Memory B cell (primary cell): ENCODE results near the gene CTBP2.
"Not testable (repeated sequence)": the region's sequence is repeated elsewhere in the genome, so short reads cannot be mapped to it uniquely, and the experiment has no call there.

ENCODE experiments used
- ATAC-seq: fragments of 150-1000 bp; cut with Tn5 transposase; 2 replicates; pipeline ENCODE4 v1.10.0; 2021; ENCODE audit warnings: low read depth, mild to moderate bottlenecking, moderate library complexity
- DNase-seq, 2 donors: peaks; one replicate each; pipeline ENCODE4 v3.0.0; 2022; ENCODE audit warnings: low spot score in 2 of 2
- H3K27ac Mint-ChIP-seq: one replicate; pipeline ENCODE4 v1.8.0; 2022; ENCODE audit warnings: mild to moderate bottlenecking, moderate library complexity, mixed read lengths
- H3K27me3 Mint-ChIP-seq: one replicate; pipeline ENCODE4 v1.8.0; 2022; ENCODE audit warnings: mixed read lengths
- H3K36me3 Mint-ChIP-seq: one replicate; pipeline ENCODE4 v1.8.0; 2022; ENCODE audit warnings: mild to moderate bottlenecking, mixed read lengths
- H3K4me1 Mint-ChIP-seq: one replicate; pipeline ENCODE4 v1.8.0; 2022; ENCODE audit warnings: mixed read lengths
- H3K4me3 Mint-ChIP-seq: one replicate; pipeline ENCODE4 v1.8.0; 2022; ENCODE audit warnings: mild to moderate bottlenecking, moderate library complexity, mixed read lengths
- H3K9me3 Mint-ChIP-seq: one replicate; pipeline ENCODE4 v1.8.0; 2022; ENCODE audit warnings: mixed read lengths

Gene CTBP2

DNA sequence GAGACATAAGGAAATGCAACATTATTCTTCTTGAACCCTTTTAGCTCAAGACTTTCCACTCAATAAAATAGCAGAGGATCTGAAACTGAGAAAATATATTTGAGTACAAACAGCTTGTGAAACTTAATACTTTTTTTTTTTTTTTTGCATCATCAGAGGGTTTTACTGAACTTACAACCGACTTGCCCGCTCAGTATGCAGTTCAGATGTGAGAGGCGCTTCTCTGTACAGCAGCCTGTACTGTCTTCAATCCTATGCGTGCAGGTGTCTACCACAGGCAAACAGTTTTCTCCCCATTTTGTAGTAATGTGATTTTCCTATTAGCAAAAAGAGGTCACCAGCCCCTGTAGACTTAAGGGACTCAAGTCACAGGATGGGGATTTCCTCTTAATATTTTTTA is 171.6 kb downstream of the CTBP2 start:
- not testable (repeated sequence) for H3K4me3 Mint-ChIP-seq, H3K27me3 Mint-ChIP-seq, H3K4me1 Mint-ChIP-seq, H3K9me3 Mint-ChIP-seq, ATAC-seq, DNase-seq
- H3K36me3 Mint-ChIP-seq, result peaks cover 22% of the 10 kb centered on the region
- H3K27ac Mint-ChIP-seq, result peak overlapping the region; percentile 8

DNA sequence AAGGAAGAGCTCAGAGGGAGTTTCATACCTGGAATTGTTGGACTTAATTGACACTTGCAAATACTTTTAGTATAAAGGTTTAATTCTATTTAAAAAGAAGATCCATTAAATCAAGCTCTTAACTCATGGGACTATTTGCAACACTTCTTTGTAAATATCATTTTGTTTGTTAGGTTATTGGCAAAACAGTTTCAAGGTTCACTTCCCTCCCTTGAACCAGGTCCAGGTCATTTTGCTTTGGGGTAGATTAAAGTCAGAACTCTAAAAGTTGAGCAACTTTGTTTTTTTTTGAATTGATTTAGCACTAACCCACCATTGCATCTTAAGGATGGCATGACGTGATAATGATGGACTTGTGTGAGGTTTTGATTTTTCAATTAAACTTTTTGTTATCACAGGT is 172.6 kb downstream of the CTBP2 start:
- no peaks in the 10 kb centered on the region for H3K4me1 Mint-ChIP-seq
- ATAC-seq (no peak), DNase-seq (no peak)
- no peaks in the 10 kb centered on the region for H3K9me3 Mint-ChIP-seq
- no peaks in the 10 kb centered on the region for H3K27me3 Mint-ChIP-seq
- no peak overlapping the region for H3K4me3 Mint-ChIP-seq
- H3K36me3 Mint-ChIP-seq, result peaks cover 32% of the 10 kb centered on the region
- peak overlapping the region; percentile 15 for H3K27ac Mint-ChIP-seq

DNA sequence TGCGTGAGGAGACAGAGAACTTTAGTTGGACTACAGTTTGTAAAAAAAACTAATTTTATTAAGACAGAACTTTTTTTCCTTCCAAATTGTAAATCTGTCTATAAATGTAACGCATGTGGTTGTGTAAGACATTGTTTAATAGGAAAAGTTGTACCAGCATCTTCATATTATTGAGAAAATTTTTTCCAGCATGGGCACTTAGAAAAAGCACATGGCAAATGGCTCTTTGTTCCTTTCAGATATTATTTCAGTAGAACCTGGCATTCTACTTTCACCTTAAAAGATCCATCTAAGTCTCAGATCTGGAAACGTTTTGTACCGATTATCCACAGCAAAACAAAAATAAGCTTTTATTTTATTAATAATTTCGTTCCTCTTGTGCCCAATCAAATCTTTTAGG is 175.2 kb downstream of the CTBP2 start:
- Mint-ChIP-seq H3K36me3 (peaks cover 36% of the 10 kb centered on the region), H3K27me3 (no peaks in the 10 kb centered on the region), H3K27ac (no peak overlapping the region), H3K9me3 (no peaks in the 10 kb centered on the region), H3K4me3 (no peak overlapping the region), H3K4me1 (no peaks in the 10 kb centered on the region)
- ATAC-seq, result no peak
- no peak for DNase-seq

DNA sequence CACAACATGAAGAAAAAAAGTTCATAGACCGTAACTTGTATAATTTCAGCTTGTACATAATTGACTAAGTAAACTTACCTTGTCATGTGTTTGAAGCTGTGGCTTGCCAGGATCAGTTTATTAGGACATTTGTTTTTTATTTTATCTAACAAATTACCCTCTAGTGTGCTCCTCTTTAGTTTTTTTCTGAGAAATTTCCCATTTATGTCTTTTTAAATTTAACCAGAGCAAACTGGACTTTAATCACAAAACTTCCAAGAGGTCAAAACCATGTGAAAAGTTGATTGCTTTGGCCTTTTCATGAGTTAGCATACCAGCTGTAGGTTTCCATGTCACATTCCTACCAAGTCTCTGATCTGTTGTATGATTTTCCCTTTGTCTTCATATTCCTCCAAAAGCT is 176.0 kb downstream of the CTBP2 start:
- Mint-ChIP-seq H3K4me1 (no peaks in the 10 kb centered on the region), H3K27me3 (no peaks in the 10 kb centered on the region), H3K4me3 (no peak overlapping the region), H3K36me3 (peaks cover 39% of the 10 kb centered on the region), H3K27ac (no peak overlapping the region), H3K9me3 (no peaks in the 10 kb centered on the region)
- DNase-seq (no peak), ATAC-seq (no peak)

DNA sequence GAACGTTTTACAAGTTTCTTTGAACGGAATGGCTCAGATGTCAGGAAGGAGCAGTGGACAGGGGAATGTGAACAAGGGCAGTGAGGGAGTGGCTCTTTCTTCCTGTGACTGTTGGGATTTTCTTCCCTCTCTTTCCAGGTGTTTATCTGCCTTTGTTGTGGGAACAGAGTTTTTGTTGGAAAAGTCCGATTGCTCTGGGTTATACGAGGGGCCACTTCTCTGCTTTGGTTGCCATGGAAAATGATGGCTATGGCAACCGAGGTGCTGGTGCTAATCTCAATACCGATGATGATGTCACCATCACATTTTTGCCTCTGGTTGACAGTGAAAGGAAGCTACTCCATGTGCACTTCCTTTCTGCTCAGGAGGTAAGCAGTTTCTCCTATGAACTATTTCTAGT is 177.0 kb downstream of the CTBP2 start:
- ATAC-seq (no peak), DNase-seq (no peak)
- Mint-ChIP-seq H3K36me3 (peaks cover 41% of the 10 kb centered on the region), H3K27me3 (no peaks in the 10 kb centered on the region), H3K9me3 (no peaks in the 10 kb centered on the region), H3K4me1 (no peaks in the 10 kb centered on the region), H3K27ac (no peak overlapping the region), H3K4me3 (no peak overlapping the region)

DNA sequence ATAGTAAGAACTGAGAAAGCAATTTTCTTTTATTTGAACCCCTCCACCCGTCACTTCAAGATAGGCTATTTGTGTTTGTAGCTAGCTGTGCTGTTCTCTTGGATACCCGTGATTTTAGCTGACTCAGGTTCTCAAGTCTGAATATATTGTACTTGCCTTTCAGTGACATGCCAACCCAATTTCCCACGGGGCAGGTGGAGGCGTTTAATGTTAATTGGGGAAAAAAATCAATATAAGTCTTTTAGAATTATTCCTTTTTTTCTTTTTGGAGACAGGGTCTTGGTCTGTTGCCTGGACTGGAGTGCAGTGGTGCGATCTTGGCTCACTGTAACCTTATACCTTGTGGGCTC is 182.0 kb downstream of the CTBP2 start:
- Mint-ChIP-seq H3K27ac (no peak overlapping the region), H3K36me3 (peaks cover 32% of the 10 kb centered on the region), H3K4me3 (no peak overlapping the region), H3K4me1 (peaks cover 5% of the 10 kb centered on the region), H3K9me3 (no peaks in the 10 kb centered on the region), H3K27me3 (no peaks in the 10 kb centered on the region)
- DNase-seq, result no peak
- no peak for ATAC-seq

DNA sequence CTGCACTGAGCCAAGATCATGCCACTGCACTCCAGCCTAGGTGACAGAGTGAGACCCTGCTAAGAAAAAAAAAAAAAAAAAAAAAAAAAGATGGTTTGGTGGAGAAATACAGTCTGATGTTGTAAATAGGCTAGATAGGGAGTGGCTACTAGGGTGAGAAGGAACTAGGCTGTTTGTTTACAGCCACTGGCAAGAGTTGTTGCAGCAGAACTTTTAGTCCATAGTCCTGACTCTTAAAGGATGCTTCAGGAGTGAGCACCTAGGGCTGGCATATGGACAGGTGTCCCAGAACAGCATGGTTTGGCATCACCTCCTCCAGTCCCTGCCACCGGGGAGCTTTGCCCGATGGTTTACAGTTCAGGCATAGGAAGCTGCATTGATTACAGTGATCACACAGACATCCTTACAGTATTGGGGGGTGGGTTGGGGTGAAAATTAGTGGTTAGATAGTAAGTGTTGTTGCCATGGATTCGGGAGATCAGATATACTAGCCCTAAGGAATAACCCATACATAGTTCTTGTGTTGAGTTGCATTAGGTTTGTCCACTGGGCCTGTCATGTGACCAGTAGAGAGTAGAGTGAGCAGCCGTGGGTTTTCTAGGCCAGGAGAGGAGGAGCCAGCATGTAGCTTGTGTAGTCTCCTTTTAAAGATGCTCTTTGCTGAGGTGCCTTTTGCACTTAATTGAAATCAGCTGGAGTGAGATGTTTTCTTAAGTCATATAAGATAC is 182.6 kb downstream of the CTBP2 start:
- no peaks in the 10 kb centered on the region for H3K9me3 Mint-ChIP-seq
- DNase-seq (no peak), ATAC-seq (no peak)
- no peak overlapping the region for H3K27ac Mint-ChIP-seq
- no peaks in the 10 kb centered on the region for H3K27me3 Mint-ChIP-seq
- H3K4me1 Mint-ChIP-seq, result peaks cover 5% of the 10 kb centered on the region
- H3K4me3 Mint-ChIP-seq, result no peak overlapping the region
- H3K36me3 Mint-ChIP-seq, result peaks cover 28% of the 10 kb centered on the region

DNA sequence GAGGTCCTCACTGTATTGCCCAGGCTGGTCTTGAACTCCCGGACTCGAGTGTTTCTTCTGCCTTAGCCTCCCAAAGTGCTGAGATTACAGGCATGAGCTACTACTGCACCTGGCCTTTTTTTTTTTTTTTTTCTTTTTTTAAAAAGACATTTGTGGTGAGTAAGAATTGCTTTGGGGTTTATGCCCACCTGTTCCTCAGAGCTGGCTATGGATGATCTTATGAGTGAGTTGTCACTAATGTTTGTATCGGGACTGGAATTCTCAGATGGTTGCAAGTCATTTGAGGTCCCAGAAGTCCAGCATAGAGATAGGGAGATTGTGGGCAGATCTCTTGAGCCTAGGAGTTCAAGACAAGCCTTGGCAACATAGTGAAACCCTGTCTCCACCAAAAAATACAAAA is 183.2 kb downstream of the CTBP2 start:
- no peak overlapping the region for H3K27ac Mint-ChIP-seq
- H3K27me3 Mint-ChIP-seq, result no peaks in the 10 kb centered on the region
- no peaks in the 10 kb centered on the region for H3K9me3 Mint-ChIP-seq
- ATAC-seq (no peak), DNase-seq (no peak)
- H3K4me3 Mint-ChIP-seq, result no peak overlapping the region
- peaks cover 31% of the 10 kb centered on the region for H3K36me3 Mint-ChIP-seq
- peaks cover 5% of the 10 kb centered on the region for H3K4me1 Mint-ChIP-seq

- Mint-ChIP-seq H3K36me3 (peaks cover 28% of the 10 kb centered on the region), H3K4me1 (peaks cover 5% of the 10 kb centered on the region), H3K27ac (no peak overlapping the region), H3K27me3 (no peaks in the 10 kb centered on the region), H3K4me3 (no peak overlapping the region), H3K9me3 (no peaks in the 10 kb centered on the region)
- DNase-seq (no peak), ATAC-seq (no peak)
These were observed 184.3 kb downstream of the CTBP2 start for GRCh38 chr10:124975977-124976514.

- no peaks in the 10 kb centered on the region for H3K9me3 Mint-ChIP-seq
- peaks cover 15% of the 10 kb centered on the region for H3K4me1 Mint-ChIP-seq
- no peak for ATAC-seq
- no peak overlapping the region for H3K4me3 Mint-ChIP-seq
- no peak overlapping the region for H3K27ac Mint-ChIP-seq
- no peaks in the 10 kb centered on the region for H3K27me3 Mint-ChIP-seq
- peaks cover 23% of the 10 kb centered on the region for H3K36me3 Mint-ChIP-seq
- no peak for DNase-seq
These were observed 186.2 kb downstream of the CTBP2 start for GRCh38 chr10:124974131-124974530.

DNA sequence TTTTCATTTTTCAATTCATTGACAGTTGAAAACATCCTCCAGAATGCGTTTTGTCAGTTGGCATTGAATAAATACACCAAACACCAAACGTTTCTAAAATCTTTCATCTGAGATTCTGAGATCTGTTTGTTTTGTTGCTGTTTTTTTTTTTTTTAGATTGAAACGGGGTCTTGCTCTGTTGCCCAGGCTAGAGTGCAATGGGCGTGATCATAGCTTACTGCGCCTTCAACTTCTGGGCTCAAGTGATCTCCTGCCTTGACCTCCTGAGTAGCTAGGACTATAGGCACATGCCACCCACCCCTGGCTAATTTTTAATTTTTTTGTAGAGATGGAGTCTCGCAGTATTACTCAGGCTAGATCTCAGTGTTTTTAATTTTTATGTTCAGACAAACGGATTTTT is 187.7 kb downstream of the CTBP2 start:
- H3K27ac Mint-ChIP-seq, result no peak overlapping the region
- H3K4me1 Mint-ChIP-seq, result peaks cover 15% of the 10 kb centered on the region
- H3K36me3 Mint-ChIP-seq, result peaks cover 25% of the 10 kb centered on the region
- no peak overlapping the region for H3K4me3 Mint-ChIP-seq
- DNase-seq, result no peak
- no peaks in the 10 kb centered on the region for H3K9me3 Mint-ChIP-seq
- H3K27me3 Mint-ChIP-seq, result no peaks in the 10 kb centered on the region
- no peak for ATAC-seq

DNA sequence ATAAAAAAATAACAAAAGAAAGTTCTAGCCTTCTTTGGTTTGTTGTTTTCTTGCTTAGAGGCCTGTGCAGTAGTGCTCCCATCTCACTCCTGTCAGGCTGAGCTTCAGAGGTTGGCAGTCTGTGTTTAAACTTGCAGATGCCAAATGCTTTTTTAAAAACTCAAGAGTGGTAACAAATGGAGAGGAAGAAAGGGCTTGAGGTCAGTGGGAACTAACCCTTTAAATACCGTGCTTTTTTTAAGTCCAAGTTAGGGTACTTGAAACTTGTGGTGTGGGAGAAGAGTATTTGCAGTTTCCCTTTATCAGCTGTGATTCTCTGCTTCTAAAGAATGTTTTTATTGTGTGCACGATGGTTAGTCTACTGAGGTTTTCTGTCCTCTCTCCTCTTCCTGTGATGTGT is 189.1 kb downstream of the CTBP2 start:
- peak overlapping the region; percentile 22 for H3K27ac Mint-ChIP-seq
- no peak for DNase-seq
- no peaks in the 10 kb centered on the region for H3K9me3 Mint-ChIP-seq
- peaks cover 20% of the 10 kb centered on the region for H3K4me1 Mint-ChIP-seq
- H3K4me3 Mint-ChIP-seq, result no peak overlapping the region
- H3K36me3 Mint-ChIP-seq, result peaks cover 36% of the 10 kb centered on the region
- no peak for ATAC-seq
- no peaks in the 10 kb centered on the region for H3K27me3 Mint-ChIP-seq

DNA sequence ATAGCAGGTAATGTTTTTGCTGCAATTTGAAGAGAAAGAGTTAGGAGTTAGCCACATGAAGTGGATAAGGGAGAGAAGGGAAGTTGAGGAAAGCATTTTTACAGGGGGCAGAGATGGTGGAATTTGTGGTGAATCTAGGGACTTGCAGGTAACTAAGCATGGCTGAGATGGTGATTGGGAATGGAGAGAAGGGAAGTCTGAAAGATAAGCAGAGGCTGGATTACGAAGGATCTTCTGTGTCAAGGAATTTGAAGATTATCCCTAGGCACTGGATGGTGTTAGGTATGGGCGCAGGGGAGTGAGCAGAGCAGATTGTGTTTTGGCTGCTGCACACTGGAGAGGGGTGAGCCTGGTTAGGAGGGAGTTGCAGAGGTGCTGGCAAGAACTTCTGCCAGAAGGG is 193.1 kb downstream of the CTBP2 start:
- no peak overlapping the region for H3K4me3 Mint-ChIP-seq
- peaks cover 25% of the 10 kb centered on the region for H3K36me3 Mint-ChIP-seq
- peak overlapping the region; percentile 42 for H3K27ac Mint-ChIP-seq
- H3K27me3 Mint-ChIP-seq, result no peaks in the 10 kb centered on the region
- no peak for ATAC-seq
- H3K4me1 Mint-ChIP-seq, result peaks cover 20% of the 10 kb centered on the region
- no peaks in the 10 kb centered on the region for H3K9me3 Mint-ChIP-seq
- DNase-seq, result no peak

GRCh38 chr10:124966008-124966407 is 194.4 kb downstream of the CTBP2 start:
- Mint-ChIP-seq H3K4me3 (no peak overlapping the region), H3K36me3 (peaks cover 23% of the 10 kb centered on the region), H3K4me1 (peaks cover 23% of the 10 kb centered on the region), H3K27me3 (no peaks in the 10 kb centered on the region), H3K9me3 (no peaks in the 10 kb centered on the region), H3K27ac (no peak overlapping the region)
- DNase-seq (no peak), ATAC-seq (no peak)
